HepG2 (cell line): ENCODE data around the gene NSMF. TPM values are rescaled to one million over a fixed set of nuclear protein-coding genes. Genes with fewer than 3 reads are reported as not detected.

Experiments used
- CREB1 ChIP-seq, 2 experiments: fragments of 450-650 bp in 1 of 2; IDR thresholded peaks; 2 replicates each; pipeline ENCODE4 v1.6.1; 2016 to 2017; ENCODE audit warnings: control low read depth in 1 of 2, mild to moderate bottlenecking in 1 of 2, missing compliant biosample characterization in 1 of 2, missing genetic modification characterization in 1 of 2
- EEA1 ChIP-seq: sonication (generic); formaldehyde crosslinking; IDR thresholded peaks from 2 replicates; pipeline ENCODE4 v1.5.1; 2020; ENCODE audit warnings: mild to moderate bottlenecking, missing genetic modification reagents, borderline replicate concordance
- GATA4 ChIP-seq: sonication (generic); IDR thresholded peaks from 2 replicates; pipeline ENCODE4 v1.6.1; 2016; ENCODE audit warnings: antibody characterized with exemption, low read depth, borderline replicate concordance
- GMEB1 ChIP-seq: sonication (generic); formaldehyde crosslinking; IDR thresholded peaks from 2 replicates; pipeline ENCODE4 v1.5.1; 2020; ENCODE audit warnings: missing genetic modification reagents, mild to moderate bottlenecking, borderline replicate concordance
- GPN1 ChIP-seq: sonication (generic); formaldehyde crosslinking; IDR thresholded peaks from 2 replicates; pipeline ENCODE4 v1.5.1; 2020; ENCODE audit warnings: missing genetic modification reagents, borderline replicate concordance
- HMG20A ChIP-seq: IDR thresholded peaks from 2 replicates; pipeline ENCODE4 v1.6.1; 2016; ENCODE audit warnings: borderline replicate concordance
- HNRNPLL ChIP-seq: fragments of 200-400 bp; formaldehyde crosslinking; IDR thresholded peaks from 2 replicates; pipeline ENCODE4 v1.6.1; 2017; ENCODE audit warnings: mild to moderate bottlenecking, low read depth, low read length; ENCODE audit not compliant: poor library complexity, severe bottlenecking
- JUN ChIP-seq: sonication (generic); formaldehyde crosslinking; IDR thresholded peaks from 2 replicates; pipeline ENCODE4 v1.4.0; 2020; ENCODE audit warnings: mild to moderate bottlenecking, missing genetic modification reagents
- KDM2A ChIP-seq: sonication (generic); formaldehyde crosslinking; IDR thresholded peaks from 2 replicates; pipeline ENCODE4 v1.4.0; 2020; ENCODE audit warnings: low read depth, missing genetic modification reagents, borderline replicate concordance
- NFKBIZ ChIP-seq: IDR thresholded peaks from 2 replicates; pipeline ENCODE4 v1.6.1; 2018; ENCODE audit warnings: missing genetic modification reagents, missing compliant biosample characterization
- NPAS2 ChIP-seq: sonication (generic); formaldehyde crosslinking; IDR thresholded peaks from 2 replicates; pipeline ENCODE4 v1.8.0; 2022; ENCODE audit warnings: mild to moderate bottlenecking, missing genetic modification reagents, borderline replicate concordance
- PHF8 ChIP-seq: sonication (generic); formaldehyde crosslinking; IDR thresholded peaks from 2 replicates; pipeline ENCODE4 v1.5.0; 2020; ENCODE audit warnings: missing genetic modification reagents
- POGK ChIP-seq: sonication (generic); formaldehyde crosslinking; conservative IDR thresholded peaks from 2 replicates; pipeline ENCODE4 v1.8.0; 2022; ENCODE audit warnings: mild to moderate bottlenecking, moderate library complexity, missing genetic modification reagents
- RARG ChIP-seq: sonication (generic); formaldehyde crosslinking; IDR thresholded peaks from 2 replicates; pipeline ENCODE4 v1.4.0; 2020; ENCODE audit warnings: low read depth, mild to moderate bottlenecking, missing genetic modification reagents
- SRSF4 ChIP-seq: fragments of 200-400 bp; formaldehyde crosslinking; IDR thresholded peaks from one replicate; pipeline ENCODE4 v1.6.1; 2018; ENCODE audit warnings: mild to moderate bottlenecking, low read depth, low read length, moderate library complexity; ENCODE audit not compliant: poor library complexity, severe bottlenecking
- ZMAT5 ChIP-seq: sonication (generic); formaldehyde crosslinking; IDR thresholded peaks from 2 replicates; pipeline ENCODE4 v1.5.0; 2020; ENCODE audit warnings: mild to moderate bottlenecking, low read depth, missing genetic modification reagents, borderline replicate concordance
- ZNF17 ChIP-seq: sonication (generic); formaldehyde crosslinking; IDR thresholded peaks from 2 replicates; pipeline ENCODE4 v1.5.0; 2020; ENCODE audit warnings: mild to moderate bottlenecking, missing genetic modification reagents
- ZNF549 ChIP-seq: sonication (generic); formaldehyde crosslinking; IDR thresholded peaks from 2 replicates; pipeline ENCODE4 v1.5.0; 2020; ENCODE audit warnings: missing genetic modification reagents
- polyA plus RNA-seq, 8 experiments: library from polyadenylated mRNA; depleted of rRNA in 3 of 8; stranded (reverse) in 7 of 8; unstranded in 1 of 8; fragments of >200 nt; fragmentation: Illumina TruSeq in 4 of 8; extraction: Trizol in 4 of 8; gene quantifications; 2 replicates each; pipeline versions ENCODE4 v1.2.1 to v1.2.3, GENCODE V29; 2011 to 2016; ENCODE audit warnings: low read depth in 4 of 8, missing spikeins in 1 of 8, mixed read lengths in 1 of 8; ENCODE audit not compliant: insufficient read depth in 1 of 8
- total RNA-seq, 5 experiments: library from RNA; depleted of rRNA; stranded (reverse); fragments of >200 nt; fragmentation: Illumina TruSeq; extraction: Trizol; gene quantifications; 2 replicates each; pipeline ENCODE4 v1.2.3, GENCODE V29; 2016; ENCODE audit warnings: low read depth in 1 of 5
- TF ChIP-seq, protein P1 (sequence below): sonication (generic); formaldehyde crosslinking; IDR thresholded peaks from 2 replicates; pipeline ENCODE4 v1.9.0; 2021; ENCODE audit warnings: missing genetic modification reagents, borderline replicate concordance
- TF ChIP-seq, protein P2 (sequence below): sonication (generic); formaldehyde crosslinking; IDR thresholded peaks from 2 replicates; pipeline ENCODE4 v1.8.1; 2023; ENCODE audit warnings: missing genetic modification reagents, mild to moderate bottlenecking, borderline replicate concordance
- TF ChIP-seq, protein P3 (sequence below): sonication (generic); formaldehyde crosslinking; IDR thresholded peaks from 2 replicates; pipeline ENCODE4 v1.4.0; 2020; ENCODE audit warnings: missing genetic modification reagents, borderline replicate concordance

NSMF gene
- total and polyA plus RNA-seq, 2 of the 13 experiments (the other 11 are each of a cell fraction or from before 2014, with no cell fraction given) = 44.3 to 183 TPM

- 0 out of 2 replicates have a peak, but pooled peaks have one; percentile 45 for TF ChIP-seq POGK
- TF ChIP-seq, protein P1, sequence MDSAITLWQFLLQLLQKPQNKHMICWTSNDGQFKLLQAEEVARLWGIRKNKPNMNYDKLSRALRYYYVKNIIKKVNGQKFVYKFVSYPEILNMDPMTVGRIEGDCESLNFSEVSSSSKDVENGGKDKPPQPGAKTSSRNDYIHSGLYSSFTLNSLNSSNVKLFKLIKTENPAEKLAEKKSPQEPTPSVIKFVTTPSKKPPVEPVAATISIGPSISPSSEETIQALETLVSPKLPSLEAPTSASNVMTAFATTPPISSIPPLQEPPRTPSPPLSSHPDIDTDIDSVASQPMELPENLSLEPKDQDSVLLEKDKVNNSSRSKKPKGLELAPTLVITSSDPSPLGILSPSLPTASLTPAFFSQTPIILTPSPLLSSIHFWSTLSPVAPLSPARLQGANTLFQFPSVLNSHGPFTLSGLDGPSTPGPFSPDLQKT (CRISPR knock-in tag) = no peak
- TF ChIP-seq NPAS2 (CRISPR knock-in tag) = no peak
- TF ChIP-seq GPN1 (CRISPR knock-in tag) = no peak
- TF ChIP-seq JUN (CRISPR knock-in tag) = no peak
- TF ChIP-seq CREB1 (IDR thresholded peaks at IDR 0.05) = no peak
- TF ChIP-seq CREB1 (CRISPR knock-in tag; IDR thresholded peaks at IDR 0.05) = no peak
- 0 out of 2 replicates have a peak, but pooled peaks have one; percentile 15 for TF ChIP-seq EEA1 (CRISPR knock-in tag)
- no peak for TF ChIP-seq RARG (CRISPR knock-in tag)
- no peak for TF ChIP-seq ZNF549 (CRISPR knock-in tag)
- TF ChIP-seq NFKBIZ (CRISPR knock-in tag) = no peak
- TF ChIP-seq, protein P2, sequence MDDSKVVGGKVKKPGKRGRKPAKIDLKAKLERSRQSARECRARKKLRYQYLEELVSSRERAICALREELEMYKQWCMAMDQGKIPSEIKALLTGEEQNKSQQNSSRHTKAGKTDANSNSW (CRISPR knock-in tag) = no peak
- TF ChIP-seq GATA4 = no peak
- TF ChIP-seq KDM2A (CRISPR knock-in tag) = peak; percentile 45; the same call in 1 of the 2 replicates
- no peak for TF ChIP-seq GMEB1
- TF ChIP-seq HNRNPLL = no peak
- TF ChIP-seq, protein P3, sequence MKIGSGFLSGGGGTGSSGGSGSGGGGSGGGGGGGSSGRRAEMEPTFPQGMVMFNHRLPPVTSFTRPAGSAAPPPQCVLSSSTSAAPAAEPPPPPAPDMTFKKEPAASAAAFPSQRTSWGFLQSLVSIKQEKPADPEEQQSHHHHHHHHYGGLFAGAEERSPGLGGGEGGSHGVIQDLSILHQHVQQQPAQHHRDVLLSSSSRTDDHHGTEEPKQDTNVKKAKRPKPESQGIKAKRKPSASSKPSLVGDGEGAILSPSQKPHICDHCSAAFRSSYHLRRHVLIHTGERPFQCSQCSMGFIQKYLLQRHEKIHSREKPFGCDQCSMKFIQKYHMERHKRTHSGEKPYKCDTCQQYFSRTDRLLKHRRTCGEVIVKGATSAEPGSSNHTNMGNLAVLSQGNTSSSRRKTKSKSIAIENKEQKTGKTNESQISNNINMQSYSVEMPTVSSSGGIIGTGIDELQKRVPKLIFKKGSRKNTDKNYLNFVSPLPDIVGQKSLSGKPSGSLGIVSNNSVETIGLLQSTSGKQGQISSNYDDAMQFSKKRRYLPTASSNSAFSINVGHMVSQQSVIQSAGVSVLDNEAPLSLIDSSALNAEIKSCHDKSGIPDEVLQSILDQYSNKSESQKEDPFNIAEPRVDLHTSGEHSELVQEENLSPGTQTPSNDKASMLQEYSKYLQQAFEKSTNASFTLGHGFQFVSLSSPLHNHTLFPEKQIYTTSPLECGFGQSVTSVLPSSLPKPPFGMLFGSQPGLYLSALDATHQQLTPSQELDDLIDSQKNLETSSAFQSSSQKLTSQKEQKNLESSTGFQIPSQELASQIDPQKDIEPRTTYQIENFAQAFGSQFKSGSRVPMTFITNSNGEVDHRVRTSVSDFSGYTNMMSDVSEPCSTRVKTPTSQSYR (CRISPR knock-in tag) = no peak
- no peak for TF ChIP-seq HMG20A (CRISPR knock-in tag)
- TF ChIP-seq ZNF17 = no peak
- TF ChIP-seq SRSF4 = no peak
- no peak for TF ChIP-seq PHF8 (CRISPR knock-in tag)
- TF ChIP-seq ZMAT5 (CRISPR knock-in tag) = no peak
Observed at GRCh38 chr9:137445275-137445807, 13.8 kb downstream of the NSMF start (continued).
